ENCODE results near the gene ZNF248. TPM values are rescaled to one million over a fixed set of nuclear protein-coding genes. Genes with fewer than 3 reads are reported as not detected.

The ZNF248 gene
- total and polyA plus RNA-seq, 4 donors = 3.6 to 38.0 (median 6.3) TPM

DNA sequence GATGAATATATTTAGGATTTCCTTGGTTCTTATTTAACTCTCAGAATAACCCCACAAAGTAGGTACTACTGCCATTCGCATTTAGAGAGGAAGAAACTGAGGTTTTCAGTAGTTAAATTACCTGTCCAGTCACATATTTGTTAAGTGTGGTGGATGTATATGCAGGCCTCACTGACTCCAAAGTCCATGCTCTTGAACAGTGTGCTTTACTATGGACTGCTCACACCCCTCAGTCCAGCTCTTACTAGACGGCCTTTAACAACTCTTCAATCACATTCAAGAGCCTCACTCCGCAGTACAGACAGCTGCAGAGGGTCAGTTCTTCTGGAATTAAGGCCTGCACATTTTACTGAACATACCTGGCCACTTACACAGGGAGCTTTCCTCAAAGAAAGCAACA, 36.2 kb downstream of the ZNF248 start:
- 95 to 96% methylated on average over 3 of the region's 3 CpGs for WGBS, 2 donors
- H3K9me3 ChIP-seq (ENCODE audit: control insufficient read depth in 4 of 4, insufficient read depth in 3 of 4, low read length in 3 of 4) = peaks cover 0 to 33% (median 17%) of the 10 kb centered on the region in 4 donors
- TF ChIP-seq, protein P1, sequence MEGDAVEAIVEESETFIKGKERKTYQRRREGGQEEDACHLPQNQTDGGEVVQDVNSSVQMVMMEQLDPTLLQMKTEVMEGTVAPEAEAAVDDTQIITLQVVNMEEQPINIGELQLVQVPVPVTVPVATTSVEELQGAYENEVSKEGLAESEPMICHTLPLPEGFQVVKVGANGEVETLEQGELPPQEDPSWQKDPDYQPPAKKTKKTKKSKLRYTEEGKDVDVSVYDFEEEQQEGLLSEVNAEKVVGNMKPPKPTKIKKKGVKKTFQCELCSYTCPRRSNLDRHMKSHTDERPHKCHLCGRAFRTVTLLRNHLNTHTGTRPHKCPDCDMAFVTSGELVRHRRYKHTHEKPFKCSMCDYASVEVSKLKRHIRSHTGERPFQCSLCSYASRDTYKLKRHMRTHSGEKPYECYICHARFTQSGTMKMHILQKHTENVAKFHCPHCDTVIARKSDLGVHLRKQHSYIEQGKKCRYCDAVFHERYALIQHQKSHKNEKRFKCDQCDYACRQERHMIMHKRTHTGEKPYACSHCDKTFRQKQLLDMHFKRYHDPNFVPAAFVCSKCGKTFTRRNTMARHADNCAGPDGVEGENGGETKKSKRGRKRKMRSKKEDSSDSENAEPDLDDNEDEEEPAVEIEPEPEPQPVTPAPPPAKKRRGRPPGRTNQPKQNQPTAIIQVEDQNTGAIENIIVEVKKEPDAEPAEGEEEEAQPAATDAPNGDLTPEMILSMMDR (IDR thresholded peaks at IDR 0.05; ENCODE audit: control extremely low read depth, extremely low read depth) = no peak

DNA sequence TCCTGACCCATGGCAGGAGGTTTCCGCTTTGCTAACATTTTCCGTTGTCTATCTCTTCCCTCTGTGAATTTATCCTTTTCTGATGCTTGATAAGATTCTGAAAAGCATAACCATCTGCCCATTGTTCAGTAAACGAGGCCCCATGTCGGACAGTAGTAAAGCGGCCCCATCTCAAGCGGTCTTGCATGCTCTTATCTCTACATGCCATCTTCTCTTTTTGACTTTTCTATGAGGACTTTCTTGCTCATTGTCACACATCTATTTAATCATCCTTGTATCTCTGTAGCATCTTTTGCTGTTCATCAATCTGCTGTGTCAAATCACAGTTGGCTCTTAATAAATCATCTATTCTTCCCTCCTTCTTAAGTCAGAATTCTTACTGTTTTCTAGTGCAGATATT, 37.6 kb downstream of the ZNF248 start:
- 97 to 100% methylated on average over 6 of the region's 6 CpGs for WGBS, 2 donors
- TF ChIP-seq, protein P1 (IDR thresholded peaks at IDR 0.05; ENCODE audit: control extremely low read depth, extremely low read depth) = no peak
- no peak for DNase-seq
- H3K4me1 ChIP-seq (ENCODE audit: control insufficient read depth in 5 of 5, insufficient read depth in 5 of 5, low read length in 5 of 5) = no peaks in the 10 kb centered on the region
- no peak overlapping the region for H3K4me3 ChIP-seq
- H3K27me3 ChIP-seq (ENCODE audit: control insufficient read depth in 3 of 3, insufficient read depth in 3 of 3, low read length in 2 of 3) = no peaks in the 10 kb centered on the region
- peaks cover 2 to 42% (median 20%) of the 10 kb centered on the region in 4 donors for H3K9me3 ChIP-seq (ENCODE audit: control insufficient read depth in 4 of 4, insufficient read depth in 3 of 4, low read length in 3 of 4)
- H3K36me3 ChIP-seq (ENCODE audit: control insufficient read depth in 4 of 4, insufficient read depth in 4 of 4, low read length in 4 of 4) = no peaks in the 10 kb centered on the region
- no peak overlapping the region for H3K27ac ChIP-seq (ENCODE audit: low read depth in 1 of 2, low read length in 1 of 2)
- H3K9ac ChIP-seq (ENCODE audit: insufficient read depth in 1 of 2, low read length in 2 of 2) = no peak overlapping the region
- no peak for ATAC-seq (ENCODE audit: insufficient read depth, low FRiP score)

More for the DNA sequence above, 36.2 kb downstream of the ZNF248 start:
- Histone ChIP-seq H3K4me3 (no peak overlapping the region), H3K9ac (ENCODE audit: insufficient read depth in 1 of 2, low read length in 2 of 2) (no peak overlapping the region), H3K27ac (ENCODE audit: low read depth in 1 of 2, low read length in 1 of 2) (no peak overlapping the region), H3K36me3 (ENCODE audit: control insufficient read depth in 4 of 4, insufficient read depth in 4 of 4, low read length in 4 of 4) (peaks cover 0 to 6% (median 0%) of the 10 kb centered on the region in 4 donors), H3K4me1 (ENCODE audit: control insufficient read depth in 5 of 5, insufficient read depth in 5 of 5, low read length in 5 of 5) (no peaks in the 10 kb centered on the region), H3K27me3 (ENCODE audit: control insufficient read depth in 3 of 3, insufficient read depth in 3 of 3, low read length in 2 of 3) (no peaks in the 10 kb centered on the region)
- no peak for ATAC-seq (ENCODE audit: insufficient read depth, low FRiP score)
- no peak for DNase-seq

DNA sequence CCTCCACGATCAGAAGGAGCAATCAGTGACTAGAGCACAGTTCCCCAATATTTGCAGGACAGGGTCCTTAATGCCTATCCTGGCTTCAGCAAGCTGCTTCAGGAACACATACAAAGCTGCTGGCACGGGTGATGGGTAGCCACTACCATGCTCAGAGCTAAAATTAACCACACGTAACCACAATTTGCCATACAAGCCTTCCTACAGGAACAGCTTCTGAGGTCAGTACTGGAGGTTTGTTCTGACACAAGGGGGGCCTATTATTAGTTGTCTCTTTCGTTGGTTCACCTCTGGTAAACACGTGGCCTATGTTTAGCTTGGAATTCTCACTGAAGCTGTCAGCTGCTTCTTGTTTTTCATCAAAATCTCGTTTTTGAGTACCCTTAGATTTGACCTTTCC, 41.1 kb downstream of the ZNF248 start:
- Histone ChIP-seq H3K27ac (ENCODE audit: low read depth in 1 of 2, low read length in 1 of 2) (no peak overlapping the region), H3K9me3 (ENCODE audit: control insufficient read depth in 4 of 4, insufficient read depth in 3 of 4, low read length in 3 of 4) (peaks cover 3 to 55% (median 22%) of the 10 kb centered on the region in 4 donors), H3K4me1 (ENCODE audit: control insufficient read depth in 5 of 5, insufficient read depth in 5 of 5, low read length in 5 of 5) (no peaks in the 10 kb centered on the region), H3K27me3 (ENCODE audit: control insufficient read depth in 3 of 3, insufficient read depth in 3 of 3, low read length in 2 of 3) (no peaks in the 10 kb centered on the region), H3K9ac (ENCODE audit: insufficient read depth in 1 of 2, low read length in 2 of 2) (no peak overlapping the region), H3K4me3 (no peak overlapping the region), H3K36me3 (ENCODE audit: control insufficient read depth in 4 of 4, insufficient read depth in 4 of 4, low read length in 4 of 4) (no peaks in the 10 kb centered on the region)
- 78 to 81% methylated on average over 6 of the region's 6 CpGs for WGBS, 2 donors
- TF ChIP-seq, protein P1 (IDR thresholded peaks at IDR 0.05; ENCODE audit: control extremely low read depth, extremely low read depth) = no peak
- ATAC-seq (ENCODE audit: insufficient read depth, low FRiP score) (no peak), DNase-seq (no peak)

DNA sequence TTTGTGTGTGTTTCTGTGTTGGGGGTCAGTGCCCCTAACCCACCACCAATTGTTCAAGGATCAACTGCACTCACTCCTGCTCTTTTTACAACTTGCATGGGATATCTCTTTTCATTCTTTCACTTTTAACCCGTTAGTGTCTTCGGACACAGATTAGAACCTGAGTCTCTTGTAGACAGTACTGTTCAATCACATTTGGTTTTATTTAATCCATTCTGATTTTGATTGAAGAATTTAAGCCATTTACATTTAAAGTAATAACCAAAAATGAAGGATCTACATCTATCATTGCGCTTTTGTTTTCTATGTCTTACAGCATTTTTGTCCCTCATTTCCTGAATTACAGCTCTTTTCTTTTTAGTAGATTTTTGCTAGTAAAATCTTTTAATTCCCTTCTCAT, 43.6 kb downstream of the ZNF248 start:
- no peak overlapping the region for H3K9ac ChIP-seq (ENCODE audit: insufficient read depth in 1 of 2, low read length in 2 of 2)
- WGBS, 2 donors = 91 to 93% methylated on average over 3 of the region's 3 CpGs
- H3K4me1 ChIP-seq (ENCODE audit: control insufficient read depth in 5 of 5, insufficient read depth in 5 of 5, low read length in 5 of 5) = no peaks in the 10 kb centered on the region
- H3K27me3 ChIP-seq (ENCODE audit: control insufficient read depth in 3 of 3, insufficient read depth in 3 of 3, low read length in 2 of 3) = no peaks in the 10 kb centered on the region
- H3K36me3 ChIP-seq (ENCODE audit: control insufficient read depth in 4 of 4, insufficient read depth in 4 of 4, low read length in 4 of 4) = no peaks in the 10 kb centered on the region
- no peak overlapping the region for H3K27ac ChIP-seq (ENCODE audit: low read depth in 1 of 2, low read length in 1 of 2)
- H3K4me3 ChIP-seq = no peak overlapping the region
- no peak for ATAC-seq (ENCODE audit: insufficient read depth, low FRiP score)
- H3K9me3 ChIP-seq (ENCODE audit: control insufficient read depth in 4 of 4, insufficient read depth in 3 of 4, low read length in 3 of 4) = peaks cover 2 to 44% (median 20%) of the 10 kb centered on the region in 4 donors
- TF ChIP-seq, protein P1 (IDR thresholded peaks at IDR 0.05; ENCODE audit: control extremely low read depth, extremely low read depth) = no peak
- DNase-seq = no peak

Data from lung (tissue), 12 donors.